NCI-H1694 treated with DMSO at 0.1 percent for 48 hours (cell line): Measurements from ENCODE around the gene DUSP15.

ENCODE experiments used
- DNase-seq: peaks from one replicate; lab custom pipeline; 2025; lab: John Stamatoyannopoulos, UW

Gene DUSP15

GRCh38 chr20:31894980-31895675 is 24.8 kb upstream of the DUSP15 start:
- DNase-seq: no peak

DNA sequence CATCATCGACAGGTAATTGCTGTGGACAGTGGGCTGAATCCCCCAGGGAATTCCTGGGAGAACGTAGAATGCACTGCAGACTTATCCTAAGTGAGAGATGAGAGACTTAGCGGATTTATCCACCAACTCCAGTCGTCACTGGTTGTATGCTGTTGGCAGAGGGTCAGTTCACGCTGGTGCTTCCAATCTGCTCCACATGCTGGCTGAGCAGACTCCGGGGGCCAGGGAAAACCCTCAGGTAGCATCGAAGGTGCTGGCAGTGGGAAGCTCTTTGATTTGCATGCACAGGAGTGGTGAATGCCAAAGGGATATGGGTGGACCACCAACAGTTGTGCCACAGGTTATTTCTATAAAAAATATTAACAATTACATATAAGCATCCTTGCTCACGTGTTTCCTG is 20.3 kb upstream of the DUSP15 start:
- no peak for DNase-seq

- no peak for DNase-seq
Observed at GRCh38 chr20:31883829-31884228, 13.5 kb upstream of the DUSP15 start.

DNA sequence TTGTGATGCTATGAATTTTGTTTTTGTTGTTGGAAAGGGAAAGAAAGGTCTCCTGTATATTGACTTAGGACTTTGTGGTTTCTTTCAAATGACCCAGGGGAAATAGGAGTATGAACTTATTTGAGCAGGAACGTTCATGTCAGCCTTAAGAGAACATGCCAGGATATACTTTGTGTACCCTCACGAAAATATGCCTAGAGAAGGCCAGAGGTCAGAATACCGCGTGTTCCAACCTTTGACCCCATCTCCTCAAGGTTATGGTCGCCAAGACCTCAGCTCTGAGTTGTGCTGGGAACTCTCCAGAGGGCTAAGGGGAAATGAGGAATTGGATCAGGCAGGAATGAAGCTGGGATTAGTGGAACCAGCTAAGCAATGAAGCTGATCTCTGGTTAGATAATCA is 11.6 kb upstream of the DUSP15 start:
- DNase-seq: no peak

DNA sequence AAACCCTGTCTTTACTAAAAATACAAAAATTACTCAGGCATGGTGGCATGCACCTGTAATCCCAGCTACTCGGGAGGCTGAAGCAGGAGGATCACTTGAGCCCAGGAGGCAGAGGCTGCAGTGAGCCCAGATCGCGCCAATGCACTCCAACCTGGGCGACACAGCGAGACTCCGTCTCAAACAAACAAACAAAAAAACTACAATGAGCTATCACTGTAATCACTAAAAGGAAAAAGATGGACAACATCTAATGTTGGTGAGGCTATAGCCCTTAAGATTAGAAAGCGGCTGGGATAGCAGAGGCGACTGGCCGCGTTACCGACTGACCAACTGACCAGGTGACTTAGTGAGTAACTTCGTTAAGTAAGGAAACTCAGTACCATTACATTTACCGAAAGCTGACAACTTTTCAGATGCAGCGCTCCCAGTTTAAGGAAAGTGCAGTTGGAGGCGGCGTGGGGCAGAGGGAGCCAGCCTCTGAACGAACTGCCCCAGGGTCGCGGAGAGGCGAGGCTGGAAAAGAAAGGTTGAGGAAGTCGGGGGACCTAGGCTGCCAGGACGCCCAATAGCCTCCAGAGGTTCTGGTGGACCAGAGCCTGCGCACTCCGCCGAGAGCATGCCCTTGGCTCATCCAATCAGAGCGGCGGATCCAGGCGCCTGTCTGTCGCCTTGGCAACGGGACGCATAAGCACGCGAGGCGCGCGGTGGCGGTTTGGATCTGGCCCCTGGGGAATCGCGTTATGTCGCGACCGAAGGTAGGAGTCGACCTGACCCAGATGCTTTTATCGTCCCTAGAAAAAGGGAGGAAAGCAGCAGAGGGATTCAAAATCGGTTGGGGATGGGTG is 9.0 kb upstream of the DUSP15 start:
- DNase-seq: peak; percentile 82

DNA sequence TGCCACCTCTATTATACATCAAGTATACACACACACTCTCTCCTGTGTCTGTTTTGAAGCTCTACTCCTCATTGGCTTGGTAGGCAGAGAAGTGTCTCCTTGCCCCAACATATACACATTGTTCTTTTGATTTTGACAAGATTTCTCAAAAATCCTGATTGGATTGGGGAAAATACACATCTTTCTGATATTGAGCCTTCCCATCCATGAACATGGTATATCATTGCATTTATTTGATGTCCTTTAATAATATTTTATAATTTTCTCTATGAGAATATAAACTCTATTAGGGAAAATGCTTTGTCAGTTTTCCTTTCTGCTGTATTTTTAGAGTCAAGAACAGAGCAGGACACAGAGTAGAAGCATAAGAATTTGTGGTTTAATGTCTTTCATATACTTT is 7.4 kb upstream of the DUSP15 start:
- DNase-seq: no peak

DNA sequence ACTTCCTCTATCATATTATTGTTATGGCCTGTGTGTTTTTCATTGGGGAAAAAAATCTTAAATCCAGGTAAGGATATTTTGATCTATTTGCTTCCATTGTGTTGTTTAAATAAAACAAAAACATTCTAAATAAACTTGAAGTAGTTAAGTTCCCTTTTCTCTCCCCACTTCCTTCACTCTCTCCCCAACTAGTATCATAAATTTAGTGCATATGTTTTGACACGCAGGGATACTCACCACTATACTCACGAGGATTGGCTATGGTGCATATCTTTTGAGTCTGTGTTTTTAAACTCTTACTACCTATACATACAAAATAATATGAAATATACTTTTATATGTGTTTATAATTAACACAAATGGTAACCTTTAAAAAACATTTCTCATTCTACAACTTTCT is 5.3 kb upstream of the DUSP15 start:
- no peak for DNase-seq

- no peak for DNase-seq
Observed at GRCh38 chr20:31872406-31872805, 2.1 kb upstream of the DUSP15 start.

- DNase-seq: no peak
Observed at GRCh38 chr20:31871618-31871954, 1.3 kb upstream of the DUSP15 start.

DNA sequence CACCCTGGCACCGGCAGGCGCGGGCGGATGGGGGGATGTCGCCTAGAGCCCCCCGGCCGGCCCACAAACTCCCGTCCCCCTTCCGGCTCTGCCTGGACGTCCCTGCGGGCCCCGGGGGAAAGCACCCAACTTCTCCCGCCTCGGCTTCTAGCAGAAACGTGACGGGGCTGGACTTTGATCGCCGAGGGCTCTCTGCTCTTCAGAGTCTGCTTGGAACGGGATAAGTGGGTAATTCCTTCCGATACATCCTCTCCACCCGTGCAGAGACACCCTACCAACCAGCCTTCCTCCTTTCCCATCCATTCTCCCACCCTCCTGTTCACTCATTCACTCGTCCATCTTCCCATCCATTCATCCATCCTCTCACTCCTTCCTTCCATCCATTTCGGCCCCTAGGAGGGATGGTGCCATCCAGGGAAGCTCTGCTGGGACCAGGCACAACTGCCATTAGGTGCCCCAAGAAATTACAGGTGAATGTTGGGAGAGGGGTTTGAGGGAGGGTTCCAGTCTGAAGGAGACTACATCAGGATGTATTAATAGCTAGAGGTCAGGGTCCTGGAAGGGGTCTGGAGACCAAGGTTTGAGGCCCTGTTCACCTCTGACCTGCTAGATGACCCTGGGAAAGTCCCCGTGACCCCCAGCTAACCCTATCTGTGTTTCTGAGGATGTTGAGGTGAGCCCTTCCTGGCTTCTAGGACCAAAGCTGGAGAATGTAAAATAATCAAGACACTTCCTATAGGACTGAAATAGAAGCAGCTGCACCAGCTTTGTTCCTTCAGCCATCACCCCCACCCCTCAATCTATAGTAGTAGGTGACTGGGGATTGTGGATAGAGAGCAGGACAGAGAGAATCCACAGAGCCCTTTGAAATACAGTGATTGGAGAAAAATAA is 645 bp upstream of the DUSP15 start:
- DNase-seq: no peak

DNA sequence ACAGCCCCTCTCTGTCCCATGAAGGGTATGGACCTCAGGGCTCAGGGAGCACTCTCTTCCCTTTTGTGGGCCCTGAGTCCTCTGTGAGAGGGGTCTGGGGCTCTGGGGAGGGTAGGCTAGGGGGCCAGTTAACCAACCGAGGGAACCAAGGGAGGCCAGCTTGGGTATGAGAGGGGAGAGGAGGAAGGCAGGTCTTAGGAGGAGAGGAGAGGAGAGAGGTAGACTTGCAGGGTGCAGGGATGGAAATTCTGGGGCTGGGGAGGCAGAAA is 720 bp downstream of the DUSP15 start:
- no peak for DNase-seq

GRCh38 chr20:31868853-31869672 is 1.3 kb downstream of the DUSP15 start:
- DNase-seq: no peak

GRCh38 chr20:31866221-31866620 is 4.1 kb downstream of the DUSP15 start:
- no peak for DNase-seq

- no peak for DNase-seq
Observed at GRCh38 chr20:31864521-31865400, 5.6 kb downstream of the DUSP15 start.

DNA sequence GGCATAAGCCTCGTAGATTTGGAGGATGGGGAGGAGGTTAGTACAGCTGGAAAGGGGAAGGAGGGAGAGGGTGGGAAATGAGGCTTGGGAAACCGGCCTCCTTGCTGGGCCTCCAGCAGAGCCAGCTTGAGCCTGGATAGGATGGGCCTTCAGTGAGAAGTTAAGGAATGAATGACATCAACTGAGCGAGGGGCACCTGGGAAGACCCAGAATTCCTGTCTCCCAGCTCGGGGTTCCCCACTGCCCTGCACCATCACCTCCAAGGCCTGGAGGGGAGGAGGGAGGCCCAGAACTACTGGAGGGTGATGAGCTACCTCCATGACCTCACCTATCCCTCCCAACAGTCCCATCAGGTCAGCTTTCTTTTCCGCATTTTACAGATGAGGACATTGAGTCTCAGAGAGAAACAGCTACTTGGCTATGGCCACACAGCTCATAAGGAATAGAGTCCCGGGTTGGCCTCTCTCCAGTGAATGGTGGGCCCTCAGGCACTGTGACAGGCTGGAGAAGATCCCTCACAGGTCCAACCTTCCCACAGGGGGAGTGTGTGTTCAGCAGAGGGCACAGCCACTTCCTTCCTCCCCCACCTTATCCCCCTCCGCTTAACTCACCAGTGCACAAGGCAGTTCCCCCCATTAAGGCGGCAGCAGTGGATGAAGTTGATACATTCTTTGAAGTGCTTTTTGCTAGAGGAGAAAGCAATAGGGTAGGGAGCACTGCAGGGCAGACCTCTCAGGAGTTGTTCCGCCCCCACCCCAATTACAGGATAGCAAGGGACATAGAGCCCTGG is 6.8 kb downstream of the DUSP15 start:
- DNase-seq: no peak

DNA sequence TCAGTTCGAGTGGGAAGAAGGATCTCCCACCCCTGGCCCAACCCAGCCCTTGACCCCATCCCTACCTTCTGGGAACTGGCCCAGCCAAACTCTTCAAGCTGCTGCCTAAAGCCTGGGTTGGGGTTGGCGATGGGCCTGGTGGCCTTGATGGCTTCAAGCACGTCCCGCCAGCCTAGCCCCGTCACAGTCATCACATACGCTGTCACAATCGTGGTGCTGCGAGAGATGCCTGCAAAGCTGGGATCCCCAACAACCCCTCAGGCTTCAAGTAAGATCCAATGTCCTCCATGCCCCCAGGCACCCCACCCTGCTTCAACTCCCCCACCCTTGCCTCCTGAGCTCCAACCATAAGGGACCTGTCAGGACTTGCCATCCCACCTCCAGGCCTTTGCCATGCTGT is 7.8 kb downstream of the DUSP15 start:
- DNase-seq: peak; percentile 61

DNA sequence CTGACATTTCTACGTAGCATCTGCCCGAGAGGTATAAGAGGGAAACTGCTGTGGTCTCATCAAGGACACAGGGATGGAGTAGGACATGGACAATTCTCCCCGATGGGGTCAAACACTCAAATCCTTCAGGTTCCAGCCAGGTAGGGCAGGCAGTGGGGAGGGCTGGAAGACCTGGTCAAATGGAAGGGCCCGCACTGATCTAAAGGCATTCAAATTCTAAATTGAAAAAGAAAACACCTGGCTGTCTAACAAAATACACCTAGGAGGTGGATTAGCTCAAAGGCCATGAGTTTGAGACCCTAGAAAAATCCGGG is 8.2 kb downstream of the DUSP15 start:
- DNase-seq: no peak

DNA sequence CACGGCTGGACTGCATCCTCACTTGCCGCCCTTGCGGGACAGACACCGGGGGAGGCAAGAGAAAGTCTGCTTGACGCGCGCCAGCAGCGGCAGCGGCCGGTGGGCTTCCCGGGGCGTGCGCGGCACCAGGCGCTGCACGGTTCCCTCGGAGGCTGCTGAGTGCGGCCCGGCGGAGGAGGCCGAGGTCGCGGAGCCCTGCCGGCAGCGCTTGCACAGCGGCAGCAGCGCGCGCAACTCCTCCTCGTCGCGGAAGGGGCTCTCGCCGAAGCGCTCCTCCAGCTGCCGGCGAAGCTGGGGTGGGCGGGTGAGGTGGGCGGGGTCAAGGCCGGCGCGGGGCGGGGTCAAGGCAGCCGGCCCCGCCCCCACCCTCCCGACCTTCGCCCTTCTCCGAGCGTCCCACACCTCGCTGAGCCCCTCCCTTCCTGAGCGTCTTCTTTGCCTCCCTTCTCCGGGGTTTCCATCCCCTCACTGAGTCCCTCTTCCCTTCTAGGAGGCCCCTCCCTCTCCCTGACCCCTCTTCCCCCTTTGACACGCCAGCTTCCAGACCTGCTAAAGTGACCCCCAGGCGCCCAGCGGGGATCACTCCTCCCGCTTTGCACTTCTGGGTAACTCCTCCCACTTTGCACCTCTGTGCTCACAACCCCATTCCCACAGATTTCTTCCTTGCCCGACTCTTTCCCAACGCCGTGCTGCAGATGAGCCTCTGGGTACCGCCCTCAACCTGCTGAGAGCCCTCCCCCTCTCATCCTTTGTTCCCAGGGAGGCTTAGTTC is 8.8 kb downstream of the DUSP15 start:
- peak; percentile 49 for DNase-seq

DNA sequence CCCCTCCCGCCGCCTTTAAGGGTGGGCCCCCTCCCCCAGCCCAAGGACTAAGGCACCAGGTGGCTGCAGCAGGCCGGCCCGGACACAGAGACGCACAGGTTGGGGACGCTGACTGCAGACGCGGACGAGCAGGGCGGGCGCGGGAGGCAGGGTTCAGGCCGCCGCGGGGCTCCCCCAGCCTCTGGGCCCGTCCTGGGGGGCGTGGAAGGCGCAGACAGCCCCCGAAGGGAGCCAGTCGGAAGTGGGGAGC is 9.3 kb downstream of the DUSP15 start:
- DNase-seq: no peak
